SK-N-SH (cell line): ENCODE results near the gene RPP25. TPM values are rescaled to one million over a fixed set of nuclear protein-coding genes. Genes with fewer than 3 reads are reported as not detected.

Source experiments
- CTCF ChIA-PET: fragments of 300-600, 350-600 bp; formaldehyde crosslinking; extraction: SDS; loops from one replicate; lab custom pipeline; 2021; lab: Yijun Ruan, JAX
- POLR2A ChIA-PET: fragments of 350-600 bp; sonication (Branson Sonifier 250); formaldehyde crosslinking; extraction: SDS; loops from one replicate; lab custom pipeline; 2020; ENCODE audit warnings: antibody characterized with exemption, inconsistent platforms; lab: Yijun Ruan, JAX
- DNase-seq: peaks from one replicate; pipeline ENCODE4 v3.0.0; 2012
- H2AFZ ChIP-seq: fragments of 200-600 bp; sonication (generic); 2 replicates; pipeline ENCODE4 v1.8.1; 2016; ENCODE audit warnings: antibody characterized with exemption, mild to moderate bottlenecking, low read depth
- H3F3A ChIP-seq: fragments of 200-600 bp; sonication (generic); replicated peaks from 2 replicates; pipeline ENCODE3; 2016; ENCODE audit warnings: antibody characterized with exemption, mild to moderate bottlenecking; ENCODE audit not compliant: insufficient read depth
- H3K27ac ChIP-seq, 2 experiments: fragments of 200-500 bp in 1 of 2; fragments of 200-600 bp in 1 of 2; sonication (Bioruptor generic) in 1 of 2; sonication (generic), shearing (Covaris generic) in 1 of 2; 2 replicates each; pipeline versions ENCODE4 v1.5.1 to v1.6.1; 2014 to 2016; ENCODE audit warnings: low read depth in 2 of 2, inconsistent platforms in 1 of 2, low read length in 1 of 2, mild to moderate bottlenecking in 1 of 2, mixed read lengths in 1 of 2
- H3K27me3 ChIP-seq: fragments of 200-600 bp; sonication (generic), shearing (Covaris generic); 2 replicates; pipeline ENCODE4 v1.6.1; 2016; ENCODE audit warnings: mixed run types; ENCODE audit not compliant: insufficient read depth
- H3K36me3 ChIP-seq, 2 experiments: fragments of 200-500 bp in 1 of 2; fragments of 200-600 bp in 1 of 2; sonication (Bioruptor generic) in 1 of 2; sonication (generic) in 1 of 2; replicated peaks in 1 of 2; 2 replicates each; pipeline versions ENCODE3 to v1.5.1; 2014 to 2016; ENCODE audit warnings: low read length in 1 of 2, mild to moderate bottlenecking in 1 of 2; ENCODE audit not compliant: insufficient read depth in 2 of 2, control insufficient read depth in 1 of 2
- H3K4me1 ChIP-seq, 2 experiments: fragments of 200-500 bp in 1 of 2; fragments of 200-600 bp in 1 of 2; sonication (Bioruptor generic) in 1 of 2; sonication (generic), shearing (Covaris generic) in 1 of 2; 2 replicates each; pipeline versions ENCODE4 v1.5.1 to v1.6.1; 2014 to 2016; ENCODE audit warnings: low read depth in 1 of 2, low read length in 1 of 2, mixed run types in 1 of 2; ENCODE audit not compliant: insufficient read depth in 2 of 2, control insufficient read depth in 1 of 2
- H3K4me2 ChIP-seq: fragments of 200-600 bp; sonication (generic), shearing (Covaris generic); 2 replicates; pipeline ENCODE4 v1.6.1; 2017; ENCODE audit warnings: mixed run types
- H3K4me3 ChIP-seq, 2 experiments: fragments of 200-500 bp in 1 of 2; fragments of 200-600 bp in 1 of 2; sonication (Bioruptor generic) in 1 of 2; sonication (generic), shearing (Covaris generic) in 1 of 2; 2 replicates each; pipeline versions ENCODE4 v1.5.1 to v1.8.1; 2014 to 2016; ENCODE audit warnings: low read depth in 2 of 2, inconsistent platforms in 1 of 2, low read length in 1 of 2, mild to moderate bottlenecking in 1 of 2, mixed read lengths in 1 of 2, moderate library complexity in 1 of 2
- H3K79me2 ChIP-seq: fragments of 200-600 bp; sonication (generic); 2 replicates; pipeline ENCODE4 v1.8.1; 2017; ENCODE audit warnings: mild to moderate bottlenecking; ENCODE audit not compliant: insufficient read depth
- H3K9ac ChIP-seq: fragments of 200-600 bp; sonication (generic); 2 replicates; pipeline ENCODE4 v1.6.1; 2017; ENCODE audit warnings: mixed run types
- H3K9me2 ChIP-seq: fragments of 200-600 bp; sonication (generic); 2 replicates; pipeline ENCODE4 v1.6.1; 2017; ENCODE audit warnings: mixed run types
- H3K9me3 ChIP-seq: fragments of 200-600 bp; sonication (generic); 2 replicates; pipeline ENCODE4 v1.6.1; 2017; ENCODE audit warnings: mixed run types, mild to moderate bottlenecking, moderate library complexity
- H4K20me1 ChIP-seq: fragments of 200-600 bp; sonication (generic); 2 replicates; pipeline ENCODE4 v1.6.1; 2017; ENCODE audit warnings: mild to moderate bottlenecking, mixed run types; ENCODE audit not compliant: insufficient read depth
- CHD2 ChIP-seq: fragments of 150-350 bp; IDR thresholded peaks from 2 replicates; pipeline ENCODE4 v1.6.1; 2018; ENCODE audit warnings: low read length; ENCODE audit not compliant: partially characterized antibody
- ELF1 ChIP-seq: IDR thresholded peaks from 2 replicates; pipeline ENCODE4 v1.4.0; 2012
- GABPA ChIP-seq: IDR thresholded peaks from 2 replicates; pipeline ENCODE4 v1.4.0; 2012; ENCODE audit warnings: low read depth, mild to moderate bottlenecking
- RCOR1 ChIP-seq: fragments of 150-350 bp; IDR thresholded peaks from 2 replicates; pipeline ENCODE4 v1.6.1; 2017; ENCODE audit warnings: antibody characterized with exemption, low read length
- SIN3A ChIP-seq: IDR thresholded peaks from 2 replicates; pipeline ENCODE4 v1.6.1; 2012; ENCODE audit warnings: low read depth, mild to moderate bottlenecking, low read length, moderate library complexity, borderline replicate concordance
- SMC3 ChIP-seq: IDR thresholded peaks from 2 replicates; pipeline ENCODE4 v1.6.1; 2012; ENCODE audit warnings: low read depth, low read length, improper control_type of control experiment
- TAF1 ChIP-seq: IDR thresholded peaks from 2 replicates; pipeline ENCODE4 v1.6.1; 2012; ENCODE audit warnings: low read depth, mild to moderate bottlenecking, low read length, moderate library complexity, borderline replicate concordance
- TCF12 ChIP-seq: IDR thresholded peaks from 2 replicates; pipeline ENCODE4 v1.4.0; 2012
- USF1 ChIP-seq: IDR thresholded peaks from 2 replicates; pipeline ENCODE4 v1.4.0; 2012; ENCODE audit warnings: low read depth, borderline replicate concordance
- ZBTB33 ChIP-seq: IDR thresholded peaks from 2 replicates; pipeline ENCODE4 v1.4.0; 2012; ENCODE audit warnings: low read depth, borderline replicate concordance
- WGBS: methylation state at CpG from one replicate; pipeline ENCODE4 v1.1.6; 2017; ENCODE audit warnings: low lambda C conversion rate; 5-methylcytosine and 5-hydroxymethylcytosine counted together
- polyA plus RNA-seq, 3 experiments: library from polyadenylated mRNA; depleted of rRNA; stranded (reverse); fragments of >200 nt; gene quantifications; 2 replicates each; pipeline ENCODE4 v1.2.3, GENCODE V29; 2012
- TF ChIP-seq, protein P1 (sequence below): IDR thresholded peaks from 2 replicates; pipeline ENCODE4 v1.6.1; 2012; ENCODE audit warnings: mild to moderate bottlenecking, low read depth, low read length, moderate library complexity
- TF ChIP-seq, protein P2 (sequence below): IDR thresholded peaks from 2 replicates; pipeline ENCODE4; 2012

The RPP25 gene
- polyA plus RNA-seq, 1 of the 3 experiments (the other 2 are of a cell fraction) = 1.7 TPM

- POLR2A ChIA-PET = interaction anchor here (0.6 kb wide), 1 partner anchor 674 kb away, joined by 4 read pairs; no protein-coding TSS in a partner anchor
- DNase-seq = no peak
- CTCF ChIA-PET = interaction anchor here (1.3 to 2.0 kb wide), 3 partner anchors 14 to 51 kb away, joined by 4 to 5 read pairs (median 4); no protein-coding TSS in a partner anchor
- TF ChIP-seq RCOR1 (no peak), CHD2 (no peak), GABPA (no peak), SMC3 (no peak)
- TF ChIP-seq, protein P1, sequence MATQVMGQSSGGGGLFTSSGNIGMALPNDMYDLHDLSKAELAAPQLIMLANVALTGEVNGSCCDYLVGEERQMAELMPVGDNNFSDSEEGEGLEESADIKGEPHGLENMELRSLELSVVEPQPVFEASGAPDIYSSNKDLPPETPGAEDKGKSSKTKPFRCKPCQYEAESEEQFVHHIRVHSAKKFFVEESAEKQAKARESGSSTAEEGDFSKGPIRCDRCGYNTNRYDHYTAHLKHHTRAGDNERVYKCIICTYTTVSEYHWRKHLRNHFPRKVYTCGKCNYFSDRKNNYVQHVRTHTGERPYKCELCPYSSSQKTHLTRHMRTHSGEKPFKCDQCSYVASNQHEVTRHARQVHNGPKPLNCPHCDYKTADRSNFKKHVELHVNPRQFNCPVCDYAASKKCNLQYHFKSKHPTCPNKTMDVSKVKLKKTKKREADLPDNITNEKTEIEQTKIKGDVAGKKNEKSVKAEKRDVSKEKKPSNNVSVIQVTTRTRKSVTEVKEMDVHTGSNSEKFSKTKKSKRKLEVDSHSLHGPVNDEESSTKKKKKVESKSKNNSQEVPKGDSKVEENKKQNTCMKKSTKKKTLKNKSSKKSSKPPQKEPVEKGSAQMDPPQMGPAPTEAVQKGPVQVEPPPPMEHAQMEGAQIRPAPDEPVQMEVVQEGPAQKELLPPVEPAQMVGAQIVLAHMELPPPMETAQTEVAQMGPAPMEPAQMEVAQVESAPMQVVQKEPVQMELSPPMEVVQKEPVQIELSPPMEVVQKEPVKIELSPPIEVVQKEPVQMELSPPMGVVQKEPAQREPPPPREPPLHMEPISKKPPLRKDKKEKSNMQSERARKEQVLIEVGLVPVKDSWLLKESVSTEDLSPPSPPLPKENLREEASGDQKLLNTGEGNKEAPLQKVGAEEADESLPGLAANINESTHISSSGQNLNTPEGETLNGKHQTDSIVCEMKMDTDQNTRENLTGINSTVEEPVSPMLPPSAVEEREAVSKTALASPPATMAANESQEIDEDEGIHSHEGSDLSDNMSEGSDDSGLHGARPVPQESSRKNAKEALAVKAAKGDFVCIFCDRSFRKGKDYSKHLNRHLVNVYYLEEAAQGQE = no peak
- no peaks in the 10 kb centered on the region for H3K27me3 ChIP-seq
- no peak overlapping the region for H2AFZ ChIP-seq
- no peak overlapping the region for H3K4me2 ChIP-seq
- no peak overlapping the region for H3K27ac ChIP-seq
- no peaks in the 10 kb centered on the region for H3K9me3 ChIP-seq
- no peaks in the 10 kb centered on the region for H4K20me1 ChIP-seq
- H3F3A ChIP-seq = no peaks in the 10 kb centered on the region
- H3K79me2 ChIP-seq = no peaks in the 10 kb centered on the region
- WGBS = 78% methylated on average over 6 of the region's 6 CpGs
- H3K9ac ChIP-seq = no peak overlapping the region
- no peaks in the 10 kb centered on the region for H3K36me3 ChIP-seq
- H3K4me1 ChIP-seq = peaks cover 0 to 15% of the 10 kb centered on the region in 2 experiments; a peak in 1 of 4 replicates
- no peak overlapping the region for H3K4me3 ChIP-seq
- no peaks in the 10 kb centered on the region for H3K9me2 ChIP-seq
Observed at GRCh38 chr15:75001310-75001709, 44.7 kb upstream of the RPP25 start.

- DNase-seq = no peak
- H3K4me1 ChIP-seq = peaks cover 0 to 23% of the 10 kb centered on the region in 2 experiments; a peak in 1 of 4 replicates
- H3K27me3 ChIP-seq = no peaks in the 10 kb centered on the region
- TF ChIP-seq SIN3A (no peak), USF1 (no peak), TAF1 (no peak), TCF12 (no peak), GABPA (no peak), ZBTB33 (no peak), ELF1 (no peak)
- TF ChIP-seq, protein P2, sequence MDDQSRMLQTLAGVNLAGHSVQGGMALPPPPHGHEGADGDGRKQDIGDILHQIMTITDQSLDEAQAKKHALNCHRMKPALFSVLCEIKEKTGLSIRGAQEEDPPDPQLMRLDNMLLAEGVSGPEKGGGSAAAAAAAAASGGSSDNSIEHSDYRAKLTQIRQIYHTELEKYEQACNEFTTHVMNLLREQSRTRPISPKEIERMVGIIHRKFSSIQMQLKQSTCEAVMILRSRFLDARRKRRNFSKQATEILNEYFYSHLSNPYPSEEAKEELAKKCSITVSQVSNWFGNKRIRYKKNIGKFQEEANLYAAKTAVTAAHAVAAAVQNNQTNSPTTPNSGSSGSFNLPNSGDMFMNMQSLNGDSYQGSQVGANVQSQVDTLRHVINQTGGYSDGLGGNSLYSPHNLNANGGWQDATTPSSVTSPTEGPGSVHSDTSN = no peak
- no peaks in the 10 kb centered on the region for H3K9me3 ChIP-seq
- H3F3A ChIP-seq = no peaks in the 10 kb centered on the region
- no peaks in the 10 kb centered on the region for H3K36me3 ChIP-seq
- H3K27ac ChIP-seq = no peak overlapping the region
- H3K9ac ChIP-seq = no peak overlapping the region
- H3K4me2 ChIP-seq = no peak overlapping the region
- no peaks in the 10 kb centered on the region for H3K79me2 ChIP-seq
- ChIA-PET POLR2A (no interaction called here), CTCF (no interaction called here)
- no peaks in the 10 kb centered on the region for H3K9me2 ChIP-seq
- no peak overlapping the region for H2AFZ ChIP-seq
- H3K4me3 ChIP-seq = no peak overlapping the region
- no peaks in the 10 kb centered on the region for H4K20me1 ChIP-seq
- WGBS = 95% methylated on average over 2 of the region's 2 CpGs
Observed at GRCh38 chr15:74997543-74997942, 41.0 kb upstream of the RPP25 start.
